ENCODE measurements around the gene KCNQ2. TPM values are rescaled to one million over a fixed set of nuclear protein-coding genes. Genes with fewer than 3 reads are reported as not detected.

KCNQ2 gene
- total and polyA plus RNA-seq, 4 donors = not detected

- no peak for DNase-seq (ENCODE audit: low spot score)
- TF ChIP-seq TAF1 (conservative IDR thresholded peaks at IDR 0.05) (no peak), REST (IDR thresholded peaks at IDR 0.05) (no peak), GABPA (IDR thresholded peaks at IDR 0.05 in 1 of 2, conservative IDR thresholded peaks at IDR 0.05 in 1 of 2) (no peak), HNF4A (conservative IDR thresholded peaks at IDR 0.05) (no peak), ATF3 (IDR thresholded peaks at IDR 0.05) (no peak)
- Histone ChIP-seq H3K9me3 (ENCODE audit: control insufficient read depth in 4 of 4, low read length in 3 of 4) (no peaks in the 10 kb centered on the region), H3K27ac (ENCODE audit: low read depth in 1 of 2, low read length in 2 of 2) (no peak overlapping the region), H3K4me1 (ENCODE audit: control insufficient read depth in 4 of 4, insufficient read depth in 4 of 4, low read length in 3 of 4) (no peaks in the 10 kb centered on the region), H3K27me3 (ENCODE audit: control insufficient read depth in 4 of 4, insufficient read depth in 4 of 4, low read length in 3 of 4) (peaks cover 0 to 3% (median 0%) of the 10 kb centered on the region in 4 donors), H3K9ac (ENCODE audit: low read depth in 1 of 2, low read length in 2 of 2) (no peak overlapping the region), H3K4me3 (ENCODE audit: low read depth in 1 of 3, low read length in 3 of 3) (no peak overlapping the region), H3K36me3 (ENCODE audit: control insufficient read depth in 4 of 4, insufficient read depth in 3 of 4, low read depth in 1 of 4, low read length in 3 of 4) (no peaks in the 10 kb centered on the region)
- WGBS = 73% methylated on average over 16 of the region's 16 CpGs
Observed at GRCh38 chr20:63447320-63447719, 25.1 kb downstream of the KCNQ2 start.

GRCh38 chr20:63446216-63447024, 26.0 kb downstream of the KCNQ2 start:
- TF ChIP-seq FOXA1 (IDR thresholded peaks at IDR 0.05) = no peak
- no peak for TF ChIP-seq YY1 (IDR thresholded peaks at IDR 0.05)
- no peak for TF ChIP-seq ZBTB33 (IDR thresholded peaks at IDR 0.05)
- no peak for TF ChIP-seq NR2F2 (IDR thresholded peaks at IDR 0.05)
- no peak for TF ChIP-seq ATF3 (IDR thresholded peaks at IDR 0.05)
- no peak for TF ChIP-seq SP1 (IDR thresholded peaks at IDR 0.05)
- no peak for TF ChIP-seq JUND (IDR thresholded peaks at IDR 0.05)
- TF ChIP-seq HNF4A (conservative IDR thresholded peaks at IDR 0.05) = no peak
- TF ChIP-seq HNF4G (IDR thresholded peaks at IDR 0.05) = no peak
- TF ChIP-seq RAD21 (IDR thresholded peaks at IDR 0.05) = no peak
- no peak for TF ChIP-seq MAX (IDR thresholded peaks at IDR 0.05)
- no peak for TF ChIP-seq RXRA (IDR thresholded peaks at IDR 0.05)
- TF ChIP-seq FOXA2 (IDR thresholded peaks at IDR 0.05) = no peak
- no peak for TF ChIP-seq GABPA (IDR thresholded peaks at IDR 0.05 in 1 of 2, conservative IDR thresholded peaks at IDR 0.05 in 1 of 2)
- no peak for TF ChIP-seq CTCF (IDR thresholded peaks at IDR 0.05; ENCODE audit: low read depth, low read length, missing input control)
- no peak for TF ChIP-seq TAF1 (conservative IDR thresholded peaks at IDR 0.05)
- TF ChIP-seq REST (IDR thresholded peaks at IDR 0.05) = no peak
- no peak for TF ChIP-seq EGR1 (IDR thresholded peaks at IDR 0.05; ENCODE audit: low read depth in 2 of 2)
- 68% methylated on average over 31 of the region's 31 CpGs for WGBS
- Histone ChIP-seq H3K27me3 (ENCODE audit: control insufficient read depth in 4 of 4, insufficient read depth in 4 of 4, low read length in 3 of 4) (peaks cover 0 to 3% (median 0%) of the 10 kb centered on the region in 4 donors), H3K36me3 (ENCODE audit: control insufficient read depth in 4 of 4, insufficient read depth in 3 of 4, low read depth in 1 of 4, low read length in 3 of 4) (no peaks in the 10 kb centered on the region), H3K9ac (ENCODE audit: low read depth in 1 of 2, low read length in 2 of 2) (no peak overlapping the region), H3K27ac (ENCODE audit: low read depth in 1 of 2, low read length in 2 of 2) (no peak overlapping the region), H3K4me3 (ENCODE audit: low read depth in 1 of 3, low read length in 3 of 3) (no peak overlapping the region), H3K4me1 (ENCODE audit: control insufficient read depth in 4 of 4, insufficient read depth in 4 of 4, low read length in 3 of 4) (no peaks in the 10 kb centered on the region), H3K9me3 (ENCODE audit: control insufficient read depth in 4 of 4, low read length in 3 of 4) (no peaks in the 10 kb centered on the region)
- no peak for DNase-seq (ENCODE audit: low spot score)
